GM18520 (cell line): ENCODE results near the gene FBXL15.

Source experiments
- ATAC-seq: cut with Tn5 transposase; IDR thresholded peaks from one replicate; pipeline ENCODE4 v1.9.1; 2021; ENCODE audit not compliant: unreplicated experiment

Gene FBXL15, protein sequence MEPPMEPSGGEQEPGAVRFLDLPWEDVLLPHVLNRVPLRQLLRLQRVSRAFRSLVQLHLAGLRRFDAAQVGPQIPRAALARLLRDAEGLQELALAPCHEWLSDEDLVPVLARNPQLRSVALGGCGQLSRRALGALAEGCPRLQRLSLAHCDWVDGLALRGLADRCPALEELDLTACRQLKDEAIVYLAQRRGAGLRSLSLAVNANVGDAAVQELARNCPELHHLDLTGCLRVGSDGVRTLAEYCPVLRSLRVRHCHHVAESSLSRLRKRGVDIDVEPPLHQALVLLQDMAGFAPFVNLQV

DNA sequence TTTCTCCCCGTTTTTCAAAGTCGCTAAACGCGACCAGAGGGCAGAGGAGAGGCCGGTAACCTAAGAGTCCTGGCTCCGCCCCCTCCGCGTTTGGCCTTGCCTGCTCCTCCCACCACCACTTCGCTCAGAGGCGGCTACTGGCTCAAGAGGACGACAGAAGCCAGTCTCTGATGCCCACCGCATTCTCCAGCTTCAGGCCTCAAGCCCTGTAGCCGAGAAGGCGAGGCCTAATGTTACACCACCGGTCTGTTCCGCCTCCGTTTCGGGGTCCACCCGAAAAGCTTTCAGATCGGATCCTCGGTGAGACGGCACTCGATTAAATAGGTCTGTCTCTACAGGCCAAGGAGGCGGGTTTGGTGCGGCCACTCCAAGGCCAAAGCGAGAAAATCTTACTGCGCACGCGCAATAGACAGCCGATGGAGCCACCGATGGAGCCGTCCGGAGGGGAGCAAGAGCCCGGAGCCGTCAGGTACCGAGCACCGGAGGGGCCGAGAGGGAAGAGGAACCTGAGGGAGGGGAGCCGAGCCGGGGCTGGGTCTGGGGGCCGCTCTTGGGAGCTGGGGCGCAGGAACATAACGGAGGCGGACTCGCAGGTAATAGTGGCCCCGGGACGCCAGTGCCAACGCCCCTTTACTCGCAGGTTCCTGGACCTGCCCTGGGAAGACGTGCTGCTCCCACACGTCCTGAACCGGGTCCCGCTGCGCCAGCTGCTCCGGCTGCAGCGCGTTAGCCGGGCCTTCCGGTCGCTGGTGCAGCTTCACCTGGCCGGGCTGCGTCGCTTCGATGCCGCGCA is at the start of gene FBXL15:
TSS of gene FBXL15 (plus strand) at position 123 of the 793 bp plus-strand sequence. CDS start at position 417, 294 bp downstream.
- peak; percentile 68 for ATAC-seq

DNA sequence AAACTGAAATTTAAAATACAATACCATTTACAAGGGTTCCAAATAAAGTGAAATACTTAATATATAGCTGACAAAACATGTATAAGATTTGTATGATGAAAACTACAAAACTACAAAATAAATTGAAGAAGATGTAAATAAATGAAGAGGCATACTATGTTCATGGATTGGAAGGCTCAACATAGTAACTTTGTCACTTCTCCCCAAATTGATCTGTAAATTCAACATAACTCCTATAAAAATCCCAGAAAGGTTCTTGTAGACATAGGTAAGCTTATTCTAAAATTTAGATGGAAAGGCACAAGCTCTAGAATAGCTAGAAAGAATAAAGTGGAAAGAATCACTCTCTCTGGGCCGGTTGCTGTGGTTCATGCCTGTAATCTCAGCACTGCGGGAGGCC is 49.3 kb upstream of the FBXL15 start:
- no peak for ATAC-seq

DNA sequence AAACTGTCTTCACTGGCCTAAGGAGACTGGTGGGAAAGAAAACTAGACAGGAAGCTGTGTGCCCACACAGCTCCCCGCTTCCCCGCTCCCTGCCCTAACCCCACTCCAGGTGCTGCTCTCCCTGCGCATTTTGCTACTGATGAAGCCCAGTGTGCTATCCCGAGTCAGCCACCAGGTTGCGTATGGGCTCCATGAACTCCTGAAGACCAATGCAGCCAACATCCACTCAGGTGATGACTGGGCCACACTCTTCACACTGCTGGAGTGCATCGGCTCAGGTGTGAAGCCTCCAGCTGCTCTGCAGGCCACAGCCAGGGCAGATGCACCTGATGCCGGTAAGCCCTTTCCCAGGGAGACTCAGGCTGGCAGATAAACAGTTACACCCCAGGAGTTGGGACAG is 45.4 kb upstream of the FBXL15 start:
- ATAC-seq, result no peak

DNA sequence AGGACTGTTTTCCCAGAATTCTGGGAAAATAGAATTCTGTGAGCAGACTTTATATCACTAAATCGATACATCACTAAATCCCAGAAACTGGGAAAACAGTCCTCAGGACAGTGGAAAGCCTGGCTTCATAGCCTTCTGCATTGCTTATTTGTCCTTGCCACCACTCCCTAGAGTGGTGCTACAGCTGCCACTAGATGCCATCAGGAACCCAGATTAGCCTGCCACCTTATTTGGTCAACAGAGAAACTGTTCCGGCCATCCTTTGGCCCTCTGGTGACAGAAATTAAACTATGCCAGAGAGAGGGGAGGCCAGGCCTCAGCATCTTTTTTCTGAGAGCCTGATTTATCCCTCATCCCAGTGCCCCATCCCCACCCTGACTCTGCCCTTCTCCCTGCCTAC is 44.8 kb upstream of the FBXL15 start:
- ATAC-seq, result no peak

DNA sequence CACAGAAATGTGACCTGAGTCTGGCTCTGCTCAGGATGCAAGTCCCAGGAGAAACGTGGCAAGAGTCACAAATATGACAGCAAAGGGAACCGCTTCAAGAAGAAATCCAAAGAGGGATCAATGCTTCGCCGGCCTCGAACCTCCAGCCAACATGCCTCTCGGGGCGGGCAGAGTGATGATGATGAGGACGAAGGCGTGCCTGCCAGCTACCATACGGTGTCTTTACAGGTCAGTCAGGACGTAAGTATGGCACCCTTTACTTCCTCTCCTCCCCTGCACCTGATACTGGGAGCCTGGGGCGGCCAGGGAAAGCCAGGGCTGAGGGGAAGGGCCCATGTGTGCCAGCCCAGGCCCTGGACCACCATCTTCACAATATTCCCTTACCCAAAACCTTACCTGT is 43.7 kb upstream of the FBXL15 start:
- no peak for ATAC-seq

DNA sequence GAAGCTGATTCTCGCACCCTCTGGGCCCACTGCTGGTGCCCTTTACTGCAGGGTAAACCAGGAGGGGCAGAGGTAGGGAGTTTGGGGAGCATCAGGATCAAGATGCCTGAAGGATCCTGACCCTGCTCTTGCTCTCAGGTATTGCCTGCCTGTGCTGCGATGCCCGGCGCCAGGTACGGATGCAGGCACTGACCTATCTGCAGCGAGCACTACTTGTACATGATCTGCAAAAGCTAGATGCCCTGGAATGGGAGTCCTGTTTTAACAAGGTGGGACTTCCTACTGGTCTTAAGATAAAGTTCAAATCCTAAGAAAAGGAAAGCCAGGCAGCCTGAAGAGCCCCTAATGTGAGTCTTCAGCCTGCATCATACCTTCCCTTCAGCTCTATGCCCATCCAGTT is 41.3 kb upstream of the FBXL15 start:
- no peak for ATAC-seq

DNA sequence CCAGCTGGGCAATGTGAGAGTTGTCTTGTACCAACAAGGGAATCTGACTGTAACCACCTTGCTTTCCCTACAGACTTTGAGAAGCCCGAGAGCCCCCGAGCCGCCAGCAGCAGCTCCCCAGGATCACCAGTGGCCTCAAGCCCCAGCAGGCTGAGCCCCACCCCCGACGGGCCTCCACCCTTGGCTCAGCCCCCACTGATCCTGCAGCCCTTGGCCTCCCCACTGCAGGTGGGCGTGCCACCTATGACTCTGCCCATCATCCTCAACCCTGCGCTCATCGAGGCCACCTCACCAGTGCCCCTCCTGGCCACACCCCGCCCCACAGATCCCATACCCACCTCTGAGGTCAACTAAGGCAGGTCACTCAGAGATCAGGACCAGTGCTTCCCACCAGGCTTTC is 38.7 kb upstream of the FBXL15 start:
- no peak for ATAC-seq

DNA sequence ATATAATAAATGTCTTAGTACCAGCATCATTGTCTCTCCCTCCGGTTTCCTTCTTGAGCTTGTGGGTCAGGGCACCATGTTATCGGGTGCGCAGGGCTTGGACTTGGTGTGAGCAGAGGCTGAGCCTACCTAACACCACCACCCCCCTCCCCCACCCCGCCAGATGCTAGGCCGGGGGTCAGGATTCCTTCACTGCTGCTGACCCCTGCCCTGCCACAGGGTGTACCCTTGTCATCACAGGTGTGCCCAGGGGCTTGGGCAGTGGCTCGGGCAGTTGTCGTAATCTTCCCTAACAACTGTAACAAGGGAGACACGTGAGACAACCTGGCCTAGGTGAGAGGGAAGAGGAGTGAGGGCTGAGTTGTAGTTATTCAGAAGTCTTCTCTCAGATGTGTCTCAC is 37.8 kb upstream of the FBXL15 start:
- ATAC-seq, result no peak

DNA sequence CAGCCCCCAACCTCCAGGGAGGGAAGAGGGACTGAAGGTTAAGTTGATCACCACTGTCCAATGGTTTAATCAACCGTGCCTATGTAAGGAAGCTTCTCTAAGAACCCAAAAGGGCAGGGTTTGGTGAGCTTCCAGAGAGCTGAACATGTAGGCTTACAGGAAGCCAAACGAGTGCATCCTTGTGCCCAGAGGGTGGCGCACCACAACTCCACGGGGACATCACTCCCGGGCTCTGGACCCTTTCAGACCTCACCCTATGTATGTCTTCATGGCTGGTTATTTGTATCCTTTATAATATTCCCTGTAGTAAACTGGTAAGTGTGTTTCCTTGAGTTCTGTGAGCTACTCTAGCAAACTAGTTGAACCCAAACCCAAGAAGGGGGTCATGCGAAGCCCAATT is 36.6 kb upstream of the FBXL15 start:
- ATAC-seq, result no peak

DNA sequence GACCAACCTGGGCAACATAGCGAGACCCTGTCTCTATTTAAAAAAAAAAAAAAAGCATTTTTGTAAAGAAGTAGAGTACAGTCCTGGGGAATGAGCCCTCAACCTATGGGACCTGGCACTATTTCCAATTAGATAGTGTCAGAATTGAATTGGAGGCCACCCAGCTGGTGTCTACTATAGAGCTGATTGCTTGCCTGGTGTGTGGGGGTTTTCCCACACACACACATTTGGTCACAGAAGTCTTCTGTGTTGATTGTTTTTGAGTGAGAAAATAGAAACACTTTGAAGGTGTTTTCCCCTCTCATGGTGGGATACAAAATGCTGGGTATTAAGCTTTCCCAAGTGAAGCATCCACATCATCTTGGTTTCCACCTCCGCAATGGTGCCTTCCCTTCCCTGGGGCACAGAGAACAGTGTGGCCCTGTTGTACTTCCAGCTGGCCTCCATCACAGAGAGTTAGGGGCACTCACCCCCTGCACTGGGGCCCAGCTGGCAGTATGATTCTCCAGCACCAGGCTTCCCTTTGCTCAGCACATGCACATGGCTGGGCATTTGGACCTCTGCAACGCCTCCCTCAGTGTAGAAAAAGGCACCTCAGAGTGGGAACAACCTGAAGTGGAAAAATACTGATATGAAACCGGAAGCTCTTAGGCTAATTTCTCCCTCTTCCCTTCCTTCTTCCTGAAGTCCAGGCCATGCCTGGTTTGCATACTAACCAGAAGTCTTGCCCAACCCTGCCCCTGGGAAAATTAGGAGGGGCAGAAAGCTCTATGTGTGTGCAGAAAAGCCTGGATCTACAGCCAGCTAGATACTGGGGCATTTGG is 35.8 kb upstream of the FBXL15 start:
- ATAC-seq, result no peak

DNA sequence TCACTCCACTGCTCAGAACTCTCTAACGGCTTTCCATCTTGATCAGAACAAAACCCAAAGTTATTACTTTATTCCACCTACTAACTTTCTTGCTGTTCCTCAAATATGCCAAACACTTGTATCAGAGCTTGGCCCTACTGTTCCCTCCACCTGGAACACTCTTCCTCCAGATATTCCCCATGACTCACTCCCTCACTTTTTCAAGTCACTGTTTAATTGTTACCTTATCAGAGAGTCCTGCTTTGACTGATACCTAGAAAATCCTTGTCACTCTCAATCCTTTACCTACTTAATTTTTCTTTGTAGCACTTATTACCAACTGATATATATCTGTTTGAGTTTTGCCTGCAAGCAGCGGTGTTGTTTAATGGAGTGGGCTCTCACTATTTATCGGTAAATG is 30.7 kb upstream of the FBXL15 start:
- no peak for ATAC-seq

DNA sequence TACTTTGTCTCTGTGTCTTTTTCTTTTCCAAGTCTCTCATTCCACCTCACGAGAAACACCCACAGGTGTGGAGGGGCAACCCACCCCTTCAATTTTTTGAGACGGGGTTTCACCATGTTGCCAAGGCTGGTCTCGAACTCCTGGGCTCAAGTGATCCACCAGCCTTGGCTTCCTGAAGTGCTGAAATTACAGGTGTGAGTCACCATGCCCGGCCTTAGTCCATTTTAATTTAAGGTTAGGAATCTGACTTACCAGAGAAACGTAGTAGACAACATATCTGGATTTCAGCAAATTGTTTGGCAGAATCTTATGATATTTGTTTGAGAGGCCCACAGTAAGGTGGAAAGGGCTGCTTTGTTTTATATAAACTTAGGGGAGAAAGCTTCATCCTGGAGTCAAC is 28.3 kb upstream of the FBXL15 start:
- no peak for ATAC-seq

DNA sequence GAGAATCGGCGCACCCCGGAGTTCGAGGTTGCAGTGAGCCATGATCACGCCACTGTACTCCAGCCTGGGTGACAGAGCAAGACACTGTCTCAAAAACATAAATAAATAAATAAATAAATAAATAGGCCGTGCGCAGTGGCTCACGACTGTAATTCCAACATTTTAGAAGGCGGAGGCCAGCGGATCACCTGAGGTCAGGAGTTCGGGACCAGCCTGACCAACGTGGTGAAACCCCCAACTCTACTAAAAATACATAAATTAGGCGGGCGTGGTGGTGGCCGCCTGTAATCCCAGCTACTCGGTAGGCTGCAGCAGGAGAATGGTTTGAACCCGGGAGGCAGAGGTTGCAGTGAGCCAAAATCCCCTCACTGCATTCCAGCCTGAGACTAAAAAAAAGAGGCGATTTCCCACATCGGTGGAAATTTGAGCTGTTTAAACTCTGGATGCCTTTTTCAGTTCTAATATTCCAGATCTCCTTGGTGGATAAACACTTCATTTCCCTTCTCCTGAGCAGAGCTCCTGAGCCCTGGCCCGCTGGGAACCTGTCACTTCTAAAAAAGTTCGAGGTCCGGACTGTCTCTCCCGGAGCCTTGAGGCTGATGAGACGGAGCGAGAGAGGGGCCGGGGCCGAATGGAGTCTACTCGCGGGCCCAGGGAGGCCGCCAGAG is 27.1 kb upstream of the FBXL15 start:
- ATAC-seq, result no peak

DNA sequence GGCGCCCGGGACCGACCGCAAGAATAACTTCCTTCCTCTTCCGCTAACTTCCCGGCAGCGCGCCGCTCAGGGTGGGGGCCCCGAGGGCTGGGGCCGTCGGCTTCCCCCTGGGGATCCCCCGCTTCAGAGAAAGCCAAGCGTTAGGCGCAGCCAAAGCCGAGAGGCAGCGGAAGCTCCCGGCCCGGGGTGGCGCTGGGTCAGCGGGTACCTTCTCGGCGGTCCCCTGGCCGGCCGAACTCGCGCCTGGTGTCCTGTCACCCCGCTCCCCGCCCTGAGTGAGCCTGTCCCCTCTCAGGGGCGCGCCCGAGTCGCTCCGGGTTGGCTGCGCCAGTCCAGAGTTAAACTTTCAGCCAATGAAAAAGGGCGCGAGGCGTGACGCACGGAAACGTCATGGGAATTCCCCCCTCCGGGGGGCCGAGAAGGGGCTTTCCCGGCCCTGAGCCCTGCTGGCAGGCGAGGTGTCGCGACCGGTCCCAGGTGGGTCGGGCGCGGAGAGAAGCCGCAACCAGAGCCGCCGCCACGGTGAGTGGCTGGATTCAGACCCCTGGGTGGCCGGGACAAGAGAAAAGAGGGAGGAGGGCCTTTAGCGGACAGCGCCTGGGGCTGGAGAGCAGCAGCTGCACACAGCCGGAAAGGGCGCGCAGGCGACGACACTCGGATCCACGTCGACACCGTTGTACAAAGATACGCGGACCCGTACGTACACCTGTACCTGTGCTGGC is 26.4 kb upstream of the FBXL15 start:
- peak; percentile 72 for ATAC-seq

DNA sequence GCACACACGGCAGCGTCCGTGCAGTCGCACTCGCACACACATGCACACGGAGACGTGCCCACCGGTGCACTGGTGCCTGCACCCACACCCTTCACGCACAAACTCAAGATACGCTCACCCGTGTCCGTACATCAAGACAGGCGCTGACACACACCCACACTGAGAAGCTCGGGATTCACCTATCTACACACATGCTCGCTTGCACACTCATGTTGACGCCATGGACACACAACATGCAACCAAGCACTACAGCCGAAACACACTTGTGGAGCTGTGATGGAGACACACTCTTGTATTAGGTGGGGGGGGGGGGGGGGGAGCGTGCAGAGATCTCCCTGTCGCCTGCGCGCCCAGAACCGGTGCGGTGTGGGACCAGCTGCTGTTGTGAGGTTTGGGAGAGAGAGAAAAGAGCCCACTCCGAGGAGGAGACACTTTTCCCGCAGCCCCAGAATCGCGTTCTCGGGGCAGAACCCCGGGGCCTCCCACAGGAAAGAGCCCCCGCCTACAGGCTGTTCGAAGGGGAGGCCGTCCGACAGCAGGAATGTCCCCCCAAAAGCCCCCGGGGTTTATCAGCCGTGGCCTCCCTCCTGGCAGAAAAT is 25.7 kb upstream of the FBXL15 start:
- ATAC-seq, result no peak

DNA sequence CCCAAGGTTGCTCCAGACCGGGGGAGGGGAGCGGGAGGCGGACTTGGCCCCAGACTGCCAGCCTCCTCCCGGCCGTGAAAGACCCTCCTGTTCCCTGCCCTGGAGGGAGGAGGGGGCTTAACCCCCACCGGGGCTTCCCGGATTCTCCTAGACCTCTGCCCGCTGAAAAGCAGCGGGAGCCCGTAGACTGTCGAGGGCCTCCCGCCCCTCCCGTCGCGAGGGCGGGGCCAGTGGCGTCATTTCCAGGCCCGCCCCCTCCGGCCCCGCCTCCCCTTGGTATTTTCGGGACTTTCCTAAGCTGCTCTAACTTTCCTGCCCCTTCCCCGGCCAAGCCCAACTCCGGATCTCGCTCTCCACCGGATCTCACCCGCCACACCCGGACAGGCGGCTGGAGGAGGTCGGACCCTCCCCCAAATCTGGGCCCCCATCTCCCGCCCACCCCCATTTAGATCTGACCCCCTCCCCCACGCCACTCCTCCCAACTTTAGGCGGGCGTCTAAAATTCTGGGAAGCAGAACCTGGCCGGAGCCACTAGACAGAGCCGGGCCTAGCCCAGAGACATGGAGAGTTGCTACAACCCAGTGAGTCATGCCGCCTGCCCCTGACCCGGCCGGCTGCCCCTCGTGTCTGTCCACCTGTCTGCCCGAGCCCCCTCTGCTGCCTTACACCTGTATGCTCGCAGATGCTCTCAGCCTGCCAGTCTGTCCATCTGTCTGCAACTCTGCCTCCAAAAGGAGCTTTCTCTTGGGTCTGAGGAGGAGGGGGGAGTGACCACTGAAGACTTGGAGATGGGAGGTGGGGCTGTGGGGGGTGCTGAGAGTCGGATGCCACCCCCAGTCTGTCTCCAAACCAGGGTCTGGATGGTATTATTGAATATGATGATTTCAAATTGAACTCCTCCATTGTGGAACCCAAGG is 25.0 kb upstream of the FBXL15 start, which contains the start of gene NFKB2:
TSS of gene NFKB2 (plus strand) at position 306 of the 917 bp plus-strand sequence. CDS start at position 561, 255 bp downstream.
- ATAC-seq, result no peak

DNA sequence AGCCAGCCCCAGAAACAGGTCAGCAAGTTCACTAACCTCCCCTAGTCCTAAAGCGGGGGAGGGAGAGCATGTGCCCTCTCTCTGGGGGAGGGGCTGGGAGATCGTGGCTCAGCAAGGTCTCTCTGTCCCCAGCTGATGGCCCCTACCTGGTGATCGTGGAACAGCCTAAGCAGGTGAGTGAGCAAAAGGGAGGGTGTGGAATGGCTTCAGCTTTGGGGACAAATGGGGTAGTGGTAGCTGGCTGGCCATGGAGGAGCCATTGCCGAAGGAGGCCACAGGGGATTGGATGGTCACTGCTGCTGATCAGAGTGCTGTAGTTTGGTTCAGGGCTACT is 24.4 kb upstream of the FBXL15 start:
- ATAC-seq, result no peak

DNA sequence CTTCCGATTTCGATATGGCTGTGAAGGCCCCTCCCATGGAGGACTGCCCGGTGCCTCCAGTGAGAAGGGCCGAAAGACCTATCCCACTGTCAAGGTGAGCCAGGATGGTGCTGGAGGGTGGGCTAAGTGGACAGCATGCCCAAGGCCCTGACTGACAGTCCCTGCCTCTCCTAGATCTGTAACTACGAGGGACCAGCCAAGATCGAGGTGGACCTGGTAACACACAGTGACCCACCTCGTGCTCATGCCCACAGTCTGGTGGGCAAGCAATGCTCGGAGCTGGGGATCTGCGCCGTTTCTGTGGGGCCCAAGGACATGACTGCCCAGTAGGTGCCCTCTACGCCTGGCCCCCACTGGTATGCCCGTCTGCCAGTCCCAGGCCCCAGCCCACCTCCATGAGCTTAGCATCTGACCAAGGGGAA is 23.9 kb upstream of the FBXL15 start:
- ATAC-seq, result no peak
